Measurements from ENCODE around the gene SNX11.

GRCh38 chr17:48106802-48107136 is 797 bp upstream of the SNX11 start:
- TF ChIP-seq YY1 (tag by site-specific recombination; IDR thresholded peaks at IDR 0.05) (no peak), CTCF (tag by site-specific recombination; IDR thresholded peaks at IDR 0.05) (no peak), ZNF174 (tag by site-specific recombination; IDR thresholded peaks at IDR 0.05) (no peak)
